ENCODE measurements around the gene ORAI3. TPM values are rescaled to one million over a fixed set of nuclear protein-coding genes. Genes with fewer than 3 reads are reported as not detected.

ORAI3 gene
- total RNA-seq, 1 experiment from 2014 or later: 9.0 TPM

- CTCF ChIA-PET: no interaction called here
Measured at GRCh38 chr16:30912794-30913412, 36.0 kb upstream of the ORAI3 start.

More at GRCh38 chr16:30912794-30913412, 36.0 kb upstream of the ORAI3 start:
- no peaks in the 10 kb centered on the region for H3K9me3 ChIP-seq (ENCODE audit: control insufficient read depth in 1 of 2, insufficient read depth in 1 of 2, low read depth in 1 of 2, low read length in 2 of 2)
- H3K4me3 ChIP-seq (replicated peaks in 1 of 2; ENCODE audit: low read depth in 1 of 2, low read length in 2 of 2): no peak overlapping the region
- H3K9me2 ChIP-seq (ENCODE audit: insufficient read depth): no peaks in the 10 kb centered on the region
- no TSS peak for BruUV-seq (replicated peaks)
- ATAC-seq: no peak
- POLR2A ChIA-PET: no interaction called here
- no peak overlapping the region for H3K27ac ChIP-seq (ENCODE audit: low read depth, low read length)
- H3K4me2 ChIP-seq (ENCODE audit: low read length): no peak overlapping the region
- H3K27me3 ChIP-seq (ENCODE audit: insufficient read depth, low read length): no peaks in the 10 kb centered on the region
- H2AFZ ChIP-seq (ENCODE audit: low read depth, low read length, poor library complexity, severe bottlenecking): no peak overlapping the region
- RAD21 ChIA-PET (ENCODE audit: low non-redundant PET in 1 of 2, low total read pairs in 2 of 2, uncharacterized antibody in 2 of 2, unreplicated experiment in 2 of 2): no interaction called here
- H3K9ac ChIP-seq (ENCODE audit: low read length): no peak overlapping the region
- TF ChIP-seq EGR1 (IDR thresholded peaks at IDR 0.05; ENCODE audit: low read depth): no peak
- no peak for TF ChIP-seq FOSL1 (IDR thresholded peaks at IDR 0.05; ENCODE audit: low read depth)
- no peak for TF ChIP-seq RAD21 (IDR thresholded peaks at IDR 0.05; ENCODE audit: low read depth)
- no peak for TF ChIP-seq ZNF274 (IDR thresholded peaks at IDR 0.05; ENCODE audit: low read depth, low read length)
- TF ChIP-seq SP1 (IDR thresholded peaks at IDR 0.05; ENCODE audit: low read depth): no peak
- no peak for TF ChIP-seq EZH2phosphoT487 (IDR thresholded peaks at IDR 0.05; ENCODE audit: borderline replicate concordance)
- TF ChIP-seq ATF3 (IDR thresholded peaks at IDR 0.05): no peak
- TF ChIP-seq POLR2AphosphoS5 (IDR thresholded peaks at IDR 0.05; ENCODE audit: low read depth, low read length): no peak
- TF ChIP-seq SIN3A (IDR thresholded peaks at IDR 0.05; ENCODE audit: low read depth): no peak
- TF ChIP-seq ELF1 (IDR thresholded peaks at IDR 0.05; ENCODE audit: borderline replicate concordance, low read depth): no peak
- TF ChIP-seq CBX3 (IDR thresholded peaks at IDR 0.05; ENCODE audit: low read depth): no peak
- no peak for TF ChIP-seq REST (IDR thresholded peaks at IDR 0.05; ENCODE audit: low read depth)
- no peak for TF ChIP-seq CTCF (IDR thresholded peaks at IDR 0.05 in 2 of 3, conservative IDR thresholded peaks at IDR 0.05 in 1 of 3; ENCODE audit: borderline replicate concordance in 1 of 3, insufficient read depth in 1 of 3, low read depth in 2 of 3, low read length in 2 of 3)
- TF ChIP-seq ZFX (IDR thresholded peaks at IDR 0.05): no peak
- no peak for TF ChIP-seq EZH2 (IDR thresholded peaks at IDR 0.05)
- no peaks in the 10 kb centered on the region for H3K79me2 ChIP-seq (ENCODE audit: insufficient read depth, low read length)
- no peaks in the 10 kb centered on the region for H3K36me3 ChIP-seq (ENCODE audit: control insufficient read depth in 1 of 2, insufficient read depth in 2 of 2, low read length in 2 of 2)
- no peaks in the 10 kb centered on the region for H4K20me1 ChIP-seq (ENCODE audit: insufficient read depth)
- H3K4me1 ChIP-seq (ENCODE audit: control insufficient read depth in 1 of 2, insufficient read depth in 2 of 2, low read length in 2 of 2): no peaks in the 10 kb centered on the region
- intact Hi-C loops (cut with micrococcal nuclease): no loop called here
- no peak for DNase-seq (ENCODE audit: low read depth, low spot score)
